A549 (cell line): ENCODE data around the gene INF2.

Experiments used
- CBX8 ChIP-seq: fragments of 200-600 bp; sonication (generic); IDR thresholded peaks from 2 replicates; pipeline ENCODE4 v1.6.1; 2016
- CEBPB ChIP-seq, 2 experiments: fragments of >200 bp in 1 of 2; sonication (Bioruptor Twin) in 1 of 2; formaldehyde crosslinking in 1 of 2; IDR thresholded peaks; 2 replicates each; pipeline ENCODE4 v1.6.1; 2012 to 2016
- CTCF ChIP-seq: fragments of >200 bp; sonication (Bioruptor Twin); formaldehyde crosslinking; IDR thresholded peaks from 3 replicates; pipeline ENCODE4 v1.5.1; 2016
- EHF ChIP-seq: fragments of 250-450 bp; sonication (Bioruptor Pico); IDR thresholded peaks from 2 replicates; pipeline ENCODE4 v1.5.0; 2020; ENCODE audit warnings: mild to moderate bottlenecking
- ELK1 ChIP-seq: fragments of 150-350 bp; IDR thresholded peaks from 2 replicates; pipeline ENCODE4 v1.6.1; 2014; ENCODE audit warnings: low read depth, mild to moderate bottlenecking, low read length
- EP300 ChIP-seq, 2 experiments: fragments of >200 bp; sonication (Bioruptor Twin); formaldehyde crosslinking; IDR thresholded peaks; 2 replicates in 1 of 2; 3 replicates in 1 of 2; pipeline ENCODE4 v1.6.1; 2016 to 2017
- HDAC2 ChIP-seq: fragments of 200-600 bp; sonication (generic); IDR thresholded peaks from 2 replicates; pipeline ENCODE4 v1.6.1; 2016
- MAX ChIP-seq: IDR thresholded peaks from 2 replicates; pipeline ENCODE4 v1.6.1; 2012
- PBX3 ChIP-seq: IDR thresholded peaks from 2 replicates; pipeline ENCODE4 v1.6.1; 2012
- POLR2A ChIP-seq: IDR thresholded peaks from 2 replicates; pipeline ENCODE4 v1.6.1; 2012; ENCODE audit warnings: mild to moderate bottlenecking, low read length
- RAD21 ChIP-seq, 2 experiments: fragments of >200 bp in 1 of 2; sonication (Bioruptor Twin) in 1 of 2; formaldehyde crosslinking in 1 of 2; IDR thresholded peaks in 1 of 2; conservative IDR thresholded peaks in 1 of 2; 2 replicates in 1 of 2; 3 replicates in 1 of 2; pipeline ENCODE4 v1.6.1; 2012 to 2018; ENCODE audit warnings: inconsistent platforms in 1 of 2
- REST ChIP-seq: fragments of 200-600 bp; sonication (generic); IDR thresholded peaks from 2 replicates; pipeline ENCODE4 v1.6.1; 2016; ENCODE audit warnings: antibody characterized with exemption, mild to moderate bottlenecking, moderate library complexity
- RFX5 ChIP-seq: fragments of 450-650 bp; IDR thresholded peaks from 2 replicates; pipeline ENCODE4 v1.7.1; 2014; ENCODE audit warnings: antibody characterized with exemption, mild to moderate bottlenecking, moderate library complexity
- SREBF2 ChIP-seq: fragments of 450-650 bp; IDR thresholded peaks from 2 replicates; pipeline ENCODE4 v1.6.1; 2014; ENCODE audit warnings: mild to moderate bottlenecking, moderate library complexity

- no peak for TF ChIP-seq RAD21 (conservative IDR thresholded peaks at IDR 0.05 in 1 of 2, IDR thresholded peaks at IDR 0.05 in 1 of 2)
- no peak for TF ChIP-seq HDAC2
- TF ChIP-seq REST, result no peak
- no peak for TF ChIP-seq CTCF
- TF ChIP-seq CEBPB (IDR thresholded peaks at IDR 0.05), result no peak
- TF ChIP-seq EHF, result no peak
- no peak for TF ChIP-seq MAX
- TF ChIP-seq EP300 (IDR thresholded peaks at IDR 0.05), result no peak
- TF ChIP-seq POLR2A, result no peak
- no peak for TF ChIP-seq SREBF2
- no peak for TF ChIP-seq PBX3
- TF ChIP-seq ELK1, result no peak
- TF ChIP-seq CBX8, result no peak
- TF ChIP-seq RFX5, result no peak
Measured at GRCh38 chr14:104722938-104723650, 33.7 kb downstream of the INF2 start.
